Body of pancreas (tissue), 4 donors: ENCODE data around the gene NUDT14. TPM values are rescaled to one million over a fixed set of nuclear protein-coding genes. Genes with fewer than 3 reads are reported as not detected.

ENCODE experiments used
- ATAC-seq: fragments of 150-250 bp; one replicate; pipeline ENCODE4 v1.9.1; 2016
- DNase-seq, 4 donors: peaks; one replicate each; pipeline ENCODE4 v3.0.0-alpha.2; 2019
- H3K27ac ChIP-seq, 4 donors: fragments of 200-600 bp; sonication (generic); 1 replicate in 3 of 4; 2 replicates in 1 of 4; pipeline versions ENCODE4 v1.5.1 to v1.6.1; 2016 to 2019; ENCODE audit warnings: mild to moderate bottlenecking in 1 of 4, mixed read lengths in 1 of 4, moderate library complexity in 1 of 4
- H3K27me3 ChIP-seq, 2 donors: fragments of 200-600 bp; sonication (generic); one replicate each; pipeline ENCODE4 v1.6.0; 2016; ENCODE audit warnings: mild to moderate bottlenecking in 1 of 2
- H3K36me3 ChIP-seq, 2 donors: fragments of 200-600 bp; sonication (generic); replicated peaks in 1 of 2; 2 replicates each; pipeline ENCODE4 v1.5.1; 2016; ENCODE audit warnings: low read depth in 2 of 2; ENCODE audit not compliant: insufficient read depth in 1 of 2
- H3K4me1 ChIP-seq: fragments of 200-600 bp; sonication (generic); one replicate; pipeline ENCODE4 v1.6.0; 2016
- H3K4me3 ChIP-seq, 2 donors: fragments of 200-600 bp; sonication (generic); 1 replicate in 1 of 2; 2 replicates in 1 of 2; pipeline ENCODE4 v1.5.1; 2016 to 2019
- H3K9me3 ChIP-seq, 3 donors: fragments of 200-600 bp; sonication (generic); 1 replicate in 2 of 3; 2 replicates in 1 of 3; pipeline ENCODE4 v1.5.1; 2016
- CTCF ChIP-seq, 7 experiments: fragments of 450-650 bp in 4 of 7; fragments of 200-600 bp in 3 of 7; sonication (generic) in 3 of 7; IDR thresholded peaks; one replicate each; pipeline ENCODE4 v1.5.1; 2016 to 2019; ENCODE audit warnings: antibody characterized with exemption in 7 of 7
- POLR2A ChIP-seq, 3 donors: fragments of 450-650 bp; IDR thresholded peaks; one replicate each; pipeline ENCODE4 v1.6.1; 2016; ENCODE audit warnings: antibody characterized with exemption in 3 of 3, mild to moderate bottlenecking in 2 of 3
- WGBS, 2 donors: methylation state at CpG; one replicate each; pipeline ENCODE4 v1.1.5; 2017; 5-methylcytosine and 5-hydroxymethylcytosine counted together
- intact Hi-C: fragments of 100-400 bp; cut with DNase I; formaldehyde crosslinking; loops from one replicate; pipeline ENCODE4 v1.15.1; 2023
- total RNA-seq, 2 donors: library from RNA; depleted of rRNA; stranded (reverse); fragments of >200 nt; gene quantifications; one replicate each; pipeline ENCODE4 v1.1.0, GENCODE V29; 2016

NUDT14 gene
- total RNA-seq, 2 donors from 2014 or later, result 28.8 to 66.9 TPM

- H3K27me3 ChIP-seq, result no peaks in the 10 kb centered on the region
- no peaks in the 10 kb centered on the region for H3K4me1 ChIP-seq
- H3K27ac ChIP-seq, result no peak overlapping the region
- no peak for TF ChIP-seq POLR2A (IDR thresholded peaks at IDR 0.05)
- TF ChIP-seq CTCF (IDR thresholded peaks at IDR 0.05), result no peak
- no peaks in the 10 kb centered on the region for H3K36me3 ChIP-seq
- 79% methylated on average over 2 of the region's 2 CpGs for WGBS, 2 donors
- H3K4me3 ChIP-seq, result no peak overlapping the region
- intact Hi-C loops, result no loop called here
- ATAC-seq, result no peak
- H3K9me3 ChIP-seq, result peaks cover 0 to 3% (median 0%) of the 10 kb centered on the region in 3 donors
- no peak for DNase-seq
Measured at GRCh38 chr14:105131241-105131640, 49.9 kb downstream of the NUDT14 start.

- peaks cover 0 to 3% (median 0%) of the 10 kb centered on the region in 3 donors for H3K9me3 ChIP-seq
- no peak overlapping the region for H3K4me3 ChIP-seq
- no peak for ATAC-seq
- DNase-seq, result no peak
- H3K27ac ChIP-seq, result no peak overlapping the region
- TF ChIP-seq CTCF (IDR thresholded peaks at IDR 0.05) (no peak), POLR2A (IDR thresholded peaks at IDR 0.05) (no peak)
- WGBS, 2 donors, result 47 to 58% methylated on average over 5 of the region's 5 CpGs
- no peaks in the 10 kb centered on the region for H3K4me1 ChIP-seq
- no peaks in the 10 kb centered on the region for H3K36me3 ChIP-seq
- no peaks in the 10 kb centered on the region for H3K27me3 ChIP-seq
- intact Hi-C loops, result no loop called here
Measured at GRCh38 chr14:105128059-105128458, 53.1 kb downstream of the NUDT14 start.

GRCh38 chr14:105126981-105127329, 54.2 kb downstream of the NUDT14 start:
- Histone ChIP-seq H3K4me1 (no peaks in the 10 kb centered on the region), H3K36me3 (no peaks in the 10 kb centered on the region), H3K27ac (no peak overlapping the region), H3K27me3 (no peaks in the 10 kb centered on the region), H3K9me3 (peaks cover 0 to 8% (median 0%) of the 10 kb centered on the region in 3 donors), H3K4me3 (no peak overlapping the region)
- 31 to 38% methylated on average over 9 of the region's 9 CpGs for WGBS, 2 donors
- intact Hi-C loops, result no loop called here
- DNase-seq (no peak), ATAC-seq (no peak)
- TF ChIP-seq CTCF (IDR thresholded peaks at IDR 0.05) (no peak), POLR2A (IDR thresholded peaks at IDR 0.05) (no peak)

- no peak for ATAC-seq
- Histone ChIP-seq H3K9me3 (peaks cover 0 to 5% (median 0%) of the 10 kb centered on the region in 3 donors), H3K4me1 (no peaks in the 10 kb centered on the region), H3K36me3 (no peaks in the 10 kb centered on the region), H3K27ac (no peak overlapping the region), H3K4me3 (no peak overlapping the region), H3K27me3 (no peaks in the 10 kb centered on the region)
- DNase-seq, result no peak
- WGBS, 2 donors, result 49 to 59% methylated on average over 14 to 22 of the region's 22 CpGs
- TF ChIP-seq POLR2A (IDR thresholded peaks at IDR 0.05), result no peak
- intact Hi-C loops, result no loop called here
Measured at GRCh38 chr14:105126126-105126980, 54.8 kb downstream of the NUDT14 start.

GRCh38 chr14:105124823-105125222, 56.3 kb downstream of the NUDT14 start:
- Histone ChIP-seq H3K36me3 (no peaks in the 10 kb centered on the region), H3K27me3 (no peaks in the 10 kb centered on the region), H3K27ac (no peak overlapping the region), H3K4me3 (no peak overlapping the region), H3K4me1 (peaks cover 1% of the 10 kb centered on the region), H3K9me3 (peaks cover 0 to 5% (median 0%) of the 10 kb centered on the region in 3 donors)
- ATAC-seq, result no peak
- no peak for DNase-seq
- 40 to 60% methylated on average over 1 to 5 of the region's 5 CpGs for WGBS, 2 donors
- intact Hi-C loops, result no loop called here
- TF ChIP-seq CTCF (IDR thresholded peaks at IDR 0.05), result no peak
- no peak for TF ChIP-seq POLR2A (IDR thresholded peaks at IDR 0.05)
